HG02571 (cell line): Measurements from ENCODE around the gene ITGB1.
A peak's percentile ranks its signal among the peaks of the same experiment; 100 is the strongest.
"Not testable (repeated sequence)": the region's sequence is repeated elsewhere in the genome, so short reads cannot be mapped to it uniquely, and the experiment has no call there.

Experiments
- ATAC-seq: cut with Tn5 transposase; IDR thresholded peaks from one replicate; pipeline ENCODE4 v1.9.1; 2021; ENCODE audit warnings: mild to moderate bottlenecking, moderate library complexity; ENCODE audit not compliant: unreplicated experiment

Gene ITGB1

GRCh38 chr10:32958085-32959005, at the start of gene ITGB1:
Gene ITGB1 (minus strand): TSS chr10:32958230. CDS start chr10:32935558, 22,672 bp downstream.
- ATAC-seq: peak; percentile 84

- no peak for ATAC-seq
These were observed 48.4 kb upstream of the ITGB1 start for GRCh38 chr10:33006342-33006887.

- peak; percentile 67 for ATAC-seq
These were observed 47.6 kb upstream of the ITGB1 start for GRCh38 chr10:33005322-33006301.

- no peak for ATAC-seq
These were observed 44.0 kb upstream of the ITGB1 start for GRCh38 chr10:33001908-33002492.

GRCh38 chr10:32998060-32998581, 40.1 kb upstream of the ITGB1 start:
- ATAC-seq: not testable (repeated sequence)

- ATAC-seq: peak; percentile 61
These were observed 37.7 kb upstream of the ITGB1 start for GRCh38 chr10:32995751-32996150.

GRCh38 chr10:32995066-32995622, 37.1 kb upstream of the ITGB1 start:
- no peak for ATAC-seq

- ATAC-seq: not testable (repeated sequence)
These were observed 36.6 kb upstream of the ITGB1 start for GRCh38 chr10:32994632-32995031.

GRCh38 chr10:32992310-32992709, 34.3 kb upstream of the ITGB1 start:
- ATAC-seq: not testable (repeated sequence)

GRCh38 chr10:32990811-32991210, 32.8 kb upstream of the ITGB1 start:
- no peak for ATAC-seq

- ATAC-seq: no peak
These were observed 30.6 kb upstream of the ITGB1 start for GRCh38 chr10:32988604-32989003.

- no peak for ATAC-seq
These were observed 29.1 kb upstream of the ITGB1 start for GRCh38 chr10:32987172-32987571.

GRCh38 chr10:32985775-32986350, 27.8 kb upstream of the ITGB1 start:
- ATAC-seq: no peak

GRCh38 chr10:32985341-32985764, 27.3 kb upstream of the ITGB1 start:
- no peak for ATAC-seq

- ATAC-seq: no peak
These were observed 26.1 kb upstream of the ITGB1 start for GRCh38 chr10:32984003-32984600.

GRCh38 chr10:32982911-32983909, 25.2 kb upstream of the ITGB1 start:
- no peak for ATAC-seq

- ATAC-seq: no peak
These were observed 24.3 kb upstream of the ITGB1 start for GRCh38 chr10:32982293-32982709.

GRCh38 chr10:32981760-32982159, 23.7 kb upstream of the ITGB1 start:
- ATAC-seq: no peak
